Stomach (tissue), 4 donors: ENCODE measurements around the gene KANTR.

Experiments used
- CTCF ChIP-seq, 7 experiments: fragments of 450-650 bp in 4 of 7; fragments of 200-600 bp in 3 of 7; sonication (generic) in 3 of 7; IDR thresholded peaks; one replicate each; pipeline ENCODE4 v1.5.1; 2016 to 2019; ENCODE audit warnings: antibody characterized with exemption in 7 of 7, control low read depth in 2 of 7, mild to moderate bottlenecking in 1 of 7
- POLR2A ChIP-seq, 4 donors: fragments of 450-650 bp; IDR thresholded peaks; one replicate each; pipeline ENCODE4 v1.6.1; 2016; ENCODE audit warnings: antibody characterized with exemption in 4 of 4, control low read depth in 2 of 4, mild to moderate bottlenecking in 1 of 4, moderate library complexity in 1 of 4
- POLR2AphosphoS5 ChIP-seq, 3 donors: sonication (generic); formaldehyde crosslinking; IDR thresholded peaks; one replicate each; pipeline ENCODE4 v1.6.1; 2016; ENCODE audit warnings: antibody characterized with exemption in 3 of 3

- TF ChIP-seq CTCF (IDR thresholded peaks at IDR 0.05) (no peak), POLR2AphosphoS5 (IDR thresholded peaks at IDR 0.05) (peak in 1 of 3 donors; percentile 2), POLR2A (IDR thresholded peaks at IDR 0.05) (no peak)
Observed at GRCh38 chrX:53116101-53116500, 22.2 kb downstream of the KANTR start.
